SK-N-SH treated with all-trans-retinoic acid at 6 μM for 48 hours (cell line): ENCODE measurements around the gene ELOVL5.

Experiments
- CSDC2 ChIP-seq: fragments of 250-450 bp; sonication (Bioruptor Pico); IDR thresholded peaks from 2 replicates; pipeline ENCODE4 v1.5.0; 2020; ENCODE audit warnings: mild to moderate bottlenecking, moderate library complexity
- CSRNP3 ChIP-seq: fragments of 250-450 bp; sonication (Bioruptor Pico); IDR thresholded peaks from 2 replicates; pipeline ENCODE4 v1.5.1; 2021; ENCODE audit warnings: mild to moderate bottlenecking, moderate library complexity
- ISL1 ChIP-seq: fragments of 250-450 bp; sonication (Bioruptor Pico); IDR thresholded peaks from 2 replicates; pipeline ENCODE4 v2.1.2; 2022; ENCODE audit warnings: mild to moderate bottlenecking, moderate library complexity
- PATZ1 ChIP-seq: fragments of 250-450 bp; sonication (Bioruptor Pico); IDR thresholded peaks from 2 replicates; pipeline ENCODE4 v1.8.0; 2020; ENCODE audit warnings: mild to moderate bottlenecking, moderate library complexity, borderline replicate concordance
- TCF4 ChIP-seq: fragments of 250-450 bp; sonication (Bioruptor Pico); IDR thresholded peaks from 2 replicates; pipeline ENCODE4 v1.8.0; 2021; ENCODE audit warnings: mild to moderate bottlenecking, moderate library complexity, borderline replicate concordance
- ZC3H10 ChIP-seq: fragments of 250-450 bp; sonication (Bioruptor Pico); IDR thresholded peaks from 2 replicates; pipeline ENCODE4 v1.5.1; 2021; ENCODE audit warnings: mild to moderate bottlenecking, moderate library complexity
- ZFP30 ChIP-seq: fragments of 450-650 bp; formaldehyde crosslinking; IDR thresholded peaks from 2 replicates; pipeline ENCODE4 v1.5.0; 2022; ENCODE audit warnings: mild to moderate bottlenecking, moderate library complexity
- ZNF565 ChIP-seq: fragments of 450-650 bp; formaldehyde crosslinking; conservative IDR thresholded peaks from 2 replicates; pipeline ENCODE4 v1.5.0; 2020; ENCODE audit warnings: low read depth, mild to moderate bottlenecking, moderate library complexity
- TF ChIP-seq, protein P1 (sequence below): fragments of 250-450 bp; sonication (Bioruptor Pico); IDR thresholded peaks from 2 replicates; pipeline ENCODE4 v1.5.1; 2020; ENCODE audit warnings: low read depth, mild to moderate bottlenecking, moderate library complexity
- TF ChIP-seq, protein P2 (sequence below): fragments of 250-450 bp; sonication (Bioruptor Pico); IDR thresholded peaks from 2 replicates; pipeline ENCODE4 v1.8.0; 2021; ENCODE audit warnings: low read depth, mild to moderate bottlenecking, moderate library complexity, borderline replicate concordance

DNA sequence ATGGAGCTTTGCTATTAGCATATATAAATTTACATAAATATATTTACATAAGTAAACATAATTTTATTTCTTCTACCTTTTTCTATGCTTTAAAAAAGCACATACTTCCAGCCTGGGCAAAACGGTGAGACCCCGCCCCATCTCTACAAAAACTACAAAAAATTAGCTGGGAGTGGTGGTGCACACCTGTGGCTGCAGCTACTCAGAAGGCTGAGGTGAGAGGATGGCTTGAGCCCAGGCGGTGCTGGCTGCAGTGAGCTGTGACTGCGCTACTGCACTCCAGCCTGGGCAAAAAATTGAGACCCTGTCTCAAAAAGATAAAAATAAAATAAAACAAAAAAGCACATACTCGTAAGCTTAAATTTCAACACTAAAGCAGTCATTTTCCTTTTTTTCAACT lies 30.3 kb downstream of the ELOVL5 start:
- TF ChIP-seq, protein P1, sequence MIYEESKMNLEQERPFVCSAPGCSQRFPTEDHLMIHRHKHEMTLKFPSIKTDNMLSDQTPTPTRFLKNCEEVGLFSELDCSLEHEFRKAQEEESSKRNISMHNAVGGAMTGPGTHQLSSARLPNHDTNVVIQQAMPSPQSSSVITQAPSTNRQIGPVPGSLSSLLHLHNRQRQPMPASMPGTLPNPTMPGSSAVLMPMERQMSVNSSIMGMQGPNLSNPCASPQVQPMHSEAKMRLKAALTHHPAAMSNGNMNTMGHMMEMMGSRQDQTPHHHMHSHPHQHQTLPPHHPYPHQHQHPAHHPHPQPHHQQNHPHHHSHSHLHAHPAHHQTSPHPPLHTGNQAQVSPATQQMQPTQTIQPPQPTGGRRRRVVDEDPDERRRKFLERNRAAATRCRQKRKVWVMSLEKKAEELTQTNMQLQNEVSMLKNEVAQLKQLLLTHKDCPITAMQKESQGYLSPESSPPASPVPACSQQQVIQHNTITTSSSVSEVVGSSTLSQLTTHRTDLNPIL (CRISPR knock-in tag) = no peak
- no peak for TF ChIP-seq ZNF565 (CRISPR knock-in tag)
- TF ChIP-seq CSRNP3 (CRISPR knock-in tag) = no peak
- no peak for TF ChIP-seq PATZ1 (CRISPR knock-in tag)
- no peak for TF ChIP-seq ZC3H10
- no peak for TF ChIP-seq ZFP30 (CRISPR knock-in tag)
- TF ChIP-seq TCF4 (CRISPR knock-in tag) = no peak
- no peak for TF ChIP-seq CSDC2 (CRISPR knock-in tag)
- TF ChIP-seq ISL1 (CRISPR knock-in tag) = no peak
- TF ChIP-seq, protein P2, sequence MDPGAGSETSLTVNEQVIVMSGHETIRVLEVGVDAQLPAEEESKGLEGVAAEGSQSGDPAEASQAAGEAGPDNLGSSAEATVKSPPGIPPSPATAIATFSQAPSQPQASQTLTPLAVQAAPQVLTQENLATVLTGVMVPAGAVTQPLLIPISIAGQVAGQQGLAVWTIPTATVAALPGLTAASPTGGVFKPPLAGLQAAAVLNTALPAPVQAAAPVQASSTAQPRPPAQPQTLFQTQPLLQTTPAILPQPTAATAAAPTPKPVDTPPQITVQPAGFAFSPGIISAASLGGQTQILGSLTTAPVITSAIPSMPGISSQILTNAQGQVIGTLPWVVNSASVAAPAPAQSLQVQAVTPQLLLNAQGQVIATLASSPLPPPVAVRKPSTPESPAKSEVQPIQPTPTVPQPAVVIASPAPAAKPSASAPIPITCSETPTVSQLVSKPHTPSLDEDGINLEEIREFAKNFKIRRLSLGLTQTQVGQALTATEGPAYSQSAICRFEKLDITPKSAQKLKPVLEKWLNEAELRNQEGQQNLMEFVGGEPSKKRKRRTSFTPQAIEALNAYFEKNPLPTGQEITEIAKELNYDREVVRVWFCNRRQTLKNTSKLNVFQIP (CRISPR knock-in tag) = no peak
